Activated T-cell treated with anti-CD3 and anti-CD28 coated beads, Interleukin-2, amount 50 U/mL, for 1 hour (primary cell): ENCODE results near the gene KRCC1.
"Not testable (repeated sequence)": the region's sequence is repeated elsewhere in the genome, so short reads cannot be mapped to it uniquely, and the experiment has no call there.

Experiments used
- DNase-seq: peaks from one replicate; pipeline ENCODE4 v3.0.0-alpha.2; 2020

KRCC1 gene

DNA sequence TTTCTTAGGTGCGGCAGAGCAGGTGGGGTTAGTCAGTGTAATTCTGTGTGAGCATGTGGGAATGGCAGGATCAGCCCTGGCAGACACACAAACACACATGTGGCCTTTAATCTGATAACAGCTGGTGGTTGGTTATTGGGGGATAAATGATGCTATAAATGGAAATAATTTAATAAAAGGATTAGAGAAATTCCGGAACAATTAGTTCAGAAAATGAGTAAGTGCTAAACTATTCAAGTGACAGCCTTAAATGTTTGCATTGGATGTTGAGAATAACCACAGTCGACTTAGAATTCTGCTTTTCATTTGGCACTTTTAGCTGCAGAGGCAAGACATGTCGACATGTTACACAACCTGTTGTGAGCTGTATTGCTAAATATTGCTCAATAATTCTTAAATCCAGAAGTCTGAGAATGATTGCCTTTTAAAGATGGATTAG, 19.3 kb upstream of the KRCC1 start:
- DNase-seq, result no peak

DNA sequence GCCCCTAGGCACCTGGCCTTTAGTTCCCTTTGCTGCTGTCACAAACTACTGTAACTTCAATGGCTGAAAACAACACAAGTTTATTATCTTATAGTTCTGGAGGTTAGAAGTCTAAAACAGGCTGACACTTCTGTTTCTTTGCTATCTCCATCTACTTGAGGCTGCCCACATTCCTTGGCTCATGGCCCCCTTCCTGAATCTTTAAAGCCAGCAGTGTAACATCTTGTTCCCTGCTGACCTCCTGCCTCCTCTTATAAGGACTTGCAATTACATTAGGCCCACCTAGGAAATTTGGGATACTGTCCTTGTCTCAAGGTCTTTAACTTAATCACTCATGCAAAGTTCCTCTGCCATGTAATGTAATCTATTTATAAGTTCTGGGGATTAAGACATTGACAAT, 18.6 kb upstream of the KRCC1 start:
- no peak for DNase-seq

GRCh38 chr2:88071365-88071764, 15.8 kb upstream of the KRCC1 start:
- DNase-seq, result no peak

- DNase-seq, result no peak
Observed at GRCh38 chr2:88070055-88070454, 14.5 kb upstream of the KRCC1 start.

GRCh38 chr2:88069117-88069516, 13.5 kb upstream of the KRCC1 start:
- no peak for DNase-seq

DNA sequence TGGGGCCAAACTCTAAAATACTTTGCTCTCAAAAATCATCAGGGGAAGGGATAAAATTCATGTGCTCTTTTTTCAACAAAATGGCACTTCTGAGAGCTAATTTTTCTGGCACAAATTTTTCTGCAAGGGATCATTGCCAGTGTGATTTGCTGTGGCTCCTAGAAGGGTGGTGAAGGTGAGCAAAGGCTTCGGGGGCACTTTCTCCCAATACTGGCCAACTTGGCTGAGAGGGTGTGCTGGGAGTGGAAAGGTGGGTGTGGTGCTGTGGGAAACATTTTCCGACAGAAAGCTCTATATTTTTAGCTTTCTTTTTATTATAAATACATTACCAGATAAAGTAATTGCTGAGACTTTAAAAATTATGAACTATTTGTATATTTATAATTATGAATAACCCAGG, 12.5 kb upstream of the KRCC1 start:
- DNase-seq, result no peak

- no peak for DNase-seq
Observed at GRCh38 chr2:88067598-88067997, 12.0 kb upstream of the KRCC1 start, which contains the start of gene SMYD1. Gene SMYD1 (plus strand): TSS chr2:88067825. CDS start chr2:88067865, 40 bp downstream.

- no peak for DNase-seq
Observed at GRCh38 chr2:88067189-88067588, 11.6 kb upstream of the KRCC1 start.

DNA sequence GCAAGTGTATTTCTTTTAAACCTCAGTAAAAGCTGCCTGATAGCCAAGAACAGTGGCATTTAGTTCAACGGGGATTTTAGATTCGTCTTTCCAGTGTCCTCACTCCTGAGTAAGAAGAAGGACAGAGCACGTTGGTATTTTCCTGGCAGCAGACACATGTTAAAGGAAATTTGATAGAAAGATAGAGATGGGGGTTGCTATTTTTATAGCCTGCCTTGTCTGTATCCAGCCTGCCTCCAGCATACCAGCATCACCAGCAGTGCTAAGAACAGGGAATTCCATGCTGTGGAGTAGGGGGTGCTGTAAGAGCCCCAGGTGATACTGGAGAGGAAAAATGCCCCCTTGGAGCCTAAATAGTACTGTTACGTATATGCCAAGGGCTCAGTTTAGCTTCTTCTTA, 11.0 kb upstream of the KRCC1 start:
- DNase-seq, result no peak

DNA sequence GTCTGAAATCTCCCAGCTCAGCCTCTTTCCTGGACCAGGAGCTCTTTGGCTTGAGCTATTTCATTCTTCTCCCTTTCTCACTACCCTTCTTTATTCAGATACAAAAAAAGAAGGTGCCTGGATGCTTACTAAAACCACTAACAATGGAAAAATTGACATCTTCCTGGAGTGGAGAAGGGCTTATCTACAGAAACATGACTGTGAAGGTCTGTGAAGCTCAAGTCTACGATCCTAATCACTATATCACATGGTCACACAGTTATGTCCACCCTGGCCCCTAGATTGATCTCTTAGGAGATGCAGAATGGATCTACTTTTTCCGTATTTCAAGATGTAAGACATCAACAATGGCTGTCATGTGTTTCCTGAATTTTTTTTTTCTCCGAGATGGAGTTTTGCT, 5.7 kb upstream of the KRCC1 start:
- DNase-seq, result no peak

DNA sequence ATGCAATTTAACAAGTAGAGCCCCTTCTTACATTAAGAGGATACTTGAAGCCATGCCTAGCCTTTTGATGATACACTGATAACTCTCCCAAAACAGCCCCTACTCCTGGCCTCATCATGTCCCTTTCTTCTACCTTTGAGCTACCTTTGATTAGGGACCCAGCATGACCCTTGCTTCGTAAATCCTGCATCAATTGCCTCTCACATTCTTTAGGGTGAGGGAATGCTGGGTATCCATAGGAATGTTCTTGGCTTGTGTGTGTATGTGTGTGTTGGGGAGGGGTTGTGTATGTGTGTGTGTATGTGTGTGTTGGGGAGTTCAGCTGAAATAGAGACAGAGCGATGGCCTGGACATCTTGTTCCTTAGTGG, 5.3 kb upstream of the KRCC1 start:
- no peak for DNase-seq

GRCh38 chr2:88059979-88060906, 4.7 kb upstream of the KRCC1 start:
- no peak for DNase-seq

DNA sequence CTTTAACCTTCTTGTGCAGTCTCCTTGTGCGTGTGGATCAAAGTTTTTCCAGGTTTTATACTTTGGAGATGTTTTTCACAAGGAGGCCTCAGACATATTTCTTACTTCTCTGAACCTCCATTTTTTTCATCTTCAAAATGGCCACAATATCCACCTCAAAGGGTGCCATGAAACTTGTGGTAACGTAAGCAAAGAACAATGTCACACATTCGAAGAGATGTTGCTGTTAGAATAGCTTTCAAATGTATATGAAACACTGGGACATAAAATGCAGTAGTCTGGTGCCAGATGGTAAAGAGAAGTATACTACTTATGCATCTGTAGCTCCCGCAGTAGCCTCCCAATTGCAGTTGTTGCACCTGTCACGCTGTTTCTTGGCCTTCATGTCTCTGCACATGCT, 2.6 kb upstream of the KRCC1 start:
- no peak for DNase-seq

DNA sequence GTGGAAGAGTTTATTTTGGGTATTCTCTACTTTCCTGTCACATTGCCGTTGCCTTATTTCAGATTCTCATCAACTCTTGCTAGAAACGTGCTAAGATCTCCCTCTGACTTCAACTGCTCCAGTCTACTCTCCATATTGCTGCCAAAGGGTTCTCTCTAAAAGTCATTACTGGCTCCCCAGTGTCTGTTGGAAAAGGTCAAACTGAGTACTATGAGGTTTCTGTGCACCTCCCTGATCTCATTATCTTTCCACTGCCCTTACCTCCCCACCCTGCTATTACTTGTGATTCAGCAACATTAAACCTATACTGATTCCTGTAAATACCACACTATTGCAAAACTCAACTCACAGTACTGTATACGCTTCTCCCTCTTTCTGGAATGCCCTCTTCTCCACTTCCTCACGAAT, 1.9 kb upstream of the KRCC1 start:
- no peak for DNase-seq

DNA sequence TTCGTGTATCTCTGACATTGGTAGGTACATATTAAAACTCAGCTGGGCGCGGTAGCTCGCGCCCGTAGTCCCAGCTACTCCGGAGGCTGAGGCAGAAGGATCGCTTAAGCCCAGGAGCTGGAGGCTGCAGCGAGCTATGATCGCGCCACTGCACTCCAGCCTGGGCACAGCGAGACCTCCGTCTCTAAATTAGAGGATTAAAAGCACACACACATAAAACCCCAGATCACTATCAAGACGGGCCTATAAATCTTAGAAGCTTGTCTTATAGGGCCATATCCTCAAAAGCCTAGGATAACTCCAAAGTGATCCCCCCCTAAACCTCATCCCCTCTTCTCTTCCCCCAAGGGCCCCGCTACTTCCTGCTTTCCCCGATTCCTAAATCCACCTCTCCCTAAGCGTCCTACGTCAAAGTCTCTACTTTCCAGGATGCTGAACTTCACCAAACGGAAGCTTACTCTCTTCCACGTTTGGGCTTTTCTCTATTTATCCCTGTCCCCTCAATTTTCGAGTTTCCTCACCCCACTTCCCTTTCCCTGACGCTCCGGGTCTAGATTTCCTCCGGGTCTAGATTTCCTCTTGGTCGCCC, 707 bp downstream of the KRCC1 start:
- DNase-seq, result peak; percentile 36

DNA sequence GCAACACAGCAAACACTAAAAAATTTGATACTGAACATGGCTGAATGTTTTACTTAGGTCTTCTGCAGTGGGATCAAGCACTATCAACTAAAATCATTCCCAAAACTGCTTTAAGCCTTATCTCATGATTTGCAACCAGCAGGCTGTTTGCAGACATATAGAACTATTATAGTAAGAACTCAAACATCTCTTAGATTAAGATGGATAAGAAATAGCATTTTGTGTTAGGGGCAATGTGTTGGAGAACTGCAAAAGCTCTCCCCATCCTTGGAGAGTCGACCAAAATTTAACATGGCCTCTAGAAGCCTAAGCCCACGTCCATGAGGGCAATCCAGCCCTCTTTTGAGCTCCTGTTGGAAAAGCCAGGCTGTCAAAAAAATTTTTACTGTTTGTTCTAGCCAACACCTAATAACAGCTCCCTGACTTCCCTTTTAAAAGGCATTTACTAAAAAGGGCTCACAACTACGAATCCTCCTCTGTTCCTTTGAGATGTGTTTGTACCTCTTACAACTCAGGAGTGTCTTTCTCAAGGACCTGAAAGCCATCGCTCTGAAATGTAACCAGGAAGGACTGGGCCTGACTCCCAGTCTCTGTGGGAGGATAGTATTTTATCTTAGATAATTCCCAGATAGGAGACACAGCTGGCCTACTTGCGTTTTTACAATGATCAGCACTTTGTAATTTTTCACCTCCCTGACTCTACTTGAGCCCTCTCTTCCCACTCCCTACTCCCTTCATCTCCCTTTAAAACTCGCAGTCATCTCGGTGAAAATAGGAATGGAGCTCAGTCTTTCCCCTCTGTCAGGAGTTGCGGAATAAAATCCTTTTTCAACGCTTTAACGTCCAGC, 1.4 kb downstream of the KRCC1 start:
- no peak for DNase-seq

DNA sequence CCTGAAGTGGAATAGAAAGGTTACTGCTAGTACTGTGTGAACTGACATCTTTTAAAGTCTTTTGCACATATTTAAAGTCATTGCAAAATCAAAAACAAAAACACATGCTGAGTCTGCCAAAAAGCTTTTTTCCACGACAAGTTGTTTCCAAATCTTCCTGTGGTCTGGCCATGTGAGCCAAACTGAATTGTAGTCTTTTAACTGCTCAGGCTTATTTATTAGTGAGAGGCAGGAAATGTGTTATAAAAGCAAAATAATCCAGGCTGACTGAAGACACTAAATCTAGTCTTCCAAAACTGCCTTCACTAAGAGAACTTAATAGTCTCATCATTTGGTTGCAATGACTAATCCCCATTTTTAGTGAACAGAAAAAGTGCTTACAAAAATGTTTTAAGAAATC, 2.3 kb downstream of the KRCC1 start:
- no peak for DNase-seq

DNA sequence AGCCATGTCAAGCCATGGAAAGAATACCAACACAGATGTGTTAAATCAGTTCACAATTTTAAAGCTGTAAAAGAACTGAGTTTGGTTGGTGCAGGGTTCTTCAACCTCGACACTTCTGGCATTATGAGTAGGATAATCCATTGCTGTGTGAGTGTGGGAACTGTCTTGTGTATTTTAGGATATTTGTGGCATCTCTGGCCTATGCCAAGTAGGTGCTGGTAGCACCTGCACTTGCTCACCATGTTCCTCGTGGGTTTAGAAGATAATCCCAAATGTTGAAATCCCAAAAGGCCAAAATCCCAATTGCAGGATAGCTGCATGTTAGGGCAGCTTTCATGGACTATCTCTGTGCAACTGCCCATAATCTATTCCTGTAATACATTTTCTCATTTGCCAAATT, 3.8 kb downstream of the KRCC1 start:
- DNase-seq, result no peak

GRCh38 chr2:88049622-88050021, 6.0 kb downstream of the KRCC1 start:
- no peak for DNase-seq

GRCh38 chr2:88048541-88048940, 7.0 kb downstream of the KRCC1 start:
- no peak for DNase-seq

- not testable (repeated sequence) for DNase-seq
Observed at GRCh38 chr2:88045561-88045960, 10.0 kb downstream of the KRCC1 start.

GRCh38 chr2:88042476-88042875, 13.1 kb downstream of the KRCC1 start:
- no peak for DNase-seq

DNA sequence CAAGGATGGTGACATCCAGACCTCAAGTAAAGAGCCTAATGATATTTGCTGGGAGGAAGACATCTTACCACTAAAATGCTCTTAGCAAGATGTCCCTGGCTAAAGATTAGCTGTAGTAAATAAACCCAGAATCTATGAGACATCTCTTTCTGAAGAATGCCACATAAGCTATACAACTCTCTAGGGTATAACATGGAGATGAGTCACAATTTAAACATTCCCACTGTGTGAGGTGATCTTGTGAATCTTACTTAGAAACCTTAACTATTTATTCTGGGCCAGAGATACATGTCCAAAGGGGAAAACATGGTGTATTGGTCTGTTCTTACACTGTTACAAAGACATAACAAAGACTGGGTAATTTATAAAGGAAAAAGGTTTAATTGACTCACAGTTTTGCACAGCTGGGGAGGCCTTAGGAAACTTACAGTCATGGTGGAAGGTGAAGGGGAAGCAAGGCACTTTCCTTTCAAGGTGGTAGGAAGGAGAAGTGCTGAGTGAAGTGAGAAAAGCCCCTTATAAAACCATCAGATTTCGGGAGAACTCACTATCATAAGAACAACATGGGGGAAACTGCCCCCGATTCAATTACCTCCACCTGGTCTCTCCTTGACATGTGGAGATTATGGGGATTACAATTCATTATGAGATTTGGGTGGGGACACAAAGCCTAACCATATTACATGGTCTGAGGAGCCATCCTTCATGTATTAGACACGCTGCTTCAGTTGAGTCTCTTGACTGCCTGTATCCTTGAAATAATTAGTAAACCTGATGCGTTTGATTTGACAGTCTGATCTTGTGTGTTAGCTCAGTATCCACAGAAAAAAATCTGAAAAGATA, 17.1 kb downstream of the KRCC1 start:
- no peak for DNase-seq
